ENCODE measurements around the gene LYL1. TPM values are rescaled to one million over a fixed set of nuclear protein-coding genes. Genes with fewer than 3 reads are reported as not detected.
A peak's percentile ranks its signal among the peaks of the same experiment; 100 is the strongest.

LYL1 gene
- total and polyA plus RNA-seq, 9 of the 15 experiments (the other 6 are each of a cell fraction or from before 2014, with no cell fraction given): 1.3 to 266 (median 34.0) TPM

- TF ChIP-seq THAP12 (CRISPR knock-in tag; IDR thresholded peaks at IDR 0.05) (peak; percentile 69; the same call in 1 of the 2 replicates), CHD4 (IDR thresholded peaks at IDR 0.05; ENCODE audit: insufficient read depth, insufficient replicate concordance, low read depth, low read length, poor library complexity, severe bottlenecking) (no peak), ZNF253 (CRISPR knock-in tag; conservative IDR thresholded peaks at IDR 0.05) (no peak), CTCF (IDR thresholded peaks at IDR 0.05 in 2 of 3, conservative IDR thresholded peaks at IDR 0.05 in 1 of 3; ENCODE audit: insufficient read depth in 2 of 3, low read depth in 1 of 3, low read length in 3 of 3) (peak; percentile 71 to 75 (median 73)), ZNF766 (CRISPR knock-in tag; conservative IDR thresholded peaks at IDR 0.05) (no peak), ZNF407 (IDR thresholded peaks at IDR 0.05; ENCODE audit: low read depth) (peak; percentile 71), CTBP1 (IDR thresholded peaks at IDR 0.05; ENCODE audit: borderline replicate concordance) (peak; percentile 70; the same call in 1 of the 2 replicates), JUNB (CRISPR knock-in tag; conservative IDR thresholded peaks at IDR 0.05) (no peak), ARID2 (IDR thresholded peaks at IDR 0.05) (no peak), ZNF347 (CRISPR knock-in tag; IDR thresholded peaks at IDR 0.05; ENCODE audit: low read depth) (no peak), IRF1 (CRISPR knock-in tag; IDR thresholded peaks at IDR 0.05; ENCODE audit: borderline replicate concordance) (no peak), FOXK2 (conservative IDR thresholded peaks at IDR 0.05 in 1 of 2, IDR thresholded peaks at IDR 0.05 in 1 of 2; ENCODE audit: low read depth in 2 of 2) (peak; percentile 60 to 74), TAF9B (IDR thresholded peaks at IDR 0.05; ENCODE audit: partially characterized antibody) (no peak)
These were observed 47.7 kb upstream of the LYL1 start, which contains the start of the genes IER2 and STX10 (continued) for GRCh38 chr19:13150187-13150930.

All from K562 (cell line).